Neural cell (in vitro differentiated cells): ENCODE data around the gene ARHGAP4. TPM values are rescaled to one million over a fixed set of nuclear protein-coding genes. Genes with fewer than 3 reads are reported as not detected.

Source experiments
- H2AFZ ChIP-seq: fragments of 200-600, 300-800 bp; sonication (generic), shearing (Covaris generic); 2 replicates; pipeline ENCODE4 v1.6.0; 2014; ENCODE audit warnings: low read depth, mild to moderate bottlenecking, antibody characterized with exemption, low read length, moderate library complexity
- H3F3A ChIP-seq: fragments of 200-600 bp; shearing (Covaris generic); 2 replicates; pipeline ENCODE4 v1.6.1; 2016; ENCODE audit warnings: mild to moderate bottlenecking, moderate library complexity, mixed read lengths, antibody characterized with exemption, low read length; ENCODE audit not compliant: insufficient read depth, poor library complexity, severe bottlenecking
- H3K27ac ChIP-seq: fragments of 200-600, 300-800 bp; sonication (generic), shearing (Covaris generic); 2 replicates; pipeline ENCODE4 v1.5.1; 2014; ENCODE audit warnings: mild to moderate bottlenecking, low read length, moderate library complexity
- H3K27me3 ChIP-seq: fragments of 300-800, 200-600 bp; sonication (generic), shearing (Covaris generic); 2 replicates; pipeline ENCODE4 v1.6.0; 2014; ENCODE audit warnings: mild to moderate bottlenecking, low read depth, low read length, moderate library complexity; ENCODE audit not compliant: insufficient read depth
- H3K36me3 ChIP-seq: fragments of 300-800, 200-600 bp; sonication (generic), shearing (Covaris generic); 2 replicates; pipeline ENCODE4 v1.5.1; 2014; ENCODE audit warnings: mild to moderate bottlenecking, antibody characterized with exemption, low read length, moderate library complexity; ENCODE audit not compliant: insufficient read depth
- H3K4me2 ChIP-seq: fragments of 300-800, 200-600 bp; sonication (generic), shearing (Covaris generic); 2 replicates; pipeline ENCODE4 v1.6.0; 2014; ENCODE audit warnings: mild to moderate bottlenecking, low read length
- H3K4me3 ChIP-seq: fragments of 300-800, 200-600 bp; sonication (generic), shearing (Covaris generic); 2 replicates; pipeline ENCODE4 v1.5.1; 2014; ENCODE audit warnings: mild to moderate bottlenecking, low read length, moderate library complexity
- H3K79me2 ChIP-seq: fragments of 200-600 bp; shearing (Covaris generic); replicated peaks from 2 replicates; pipeline ENCODE4 v1.6.0; 2014; ENCODE audit warnings: mild to moderate bottlenecking, low read length, moderate library complexity; ENCODE audit not compliant: insufficient read depth
- H3K9ac ChIP-seq: fragments of 300-800, 200-600 bp; sonication (generic), shearing (Covaris generic); 2 replicates; pipeline ENCODE4 v1.6.1; 2016; ENCODE audit warnings: mild to moderate bottlenecking, low read length, mixed read lengths
- H3K9me2 ChIP-seq: fragments of 200-600 bp; shearing (Covaris generic); 2 replicates; pipeline ENCODE4 v1.6.1; 2016; ENCODE audit warnings: mild to moderate bottlenecking, low read length, mixed read lengths; ENCODE audit not compliant: insufficient read depth
- H3K9me3 ChIP-seq: fragments of 200-600, 300-800 bp; sonication (generic), shearing (Covaris generic); 2 replicates; pipeline ENCODE4 v1.6.1; 2016; ENCODE audit warnings: mild to moderate bottlenecking, mixed run types, low read length, moderate library complexity, mixed read lengths
- H4K20me1 ChIP-seq: fragments of 200-600 bp; shearing (Covaris generic); 2 replicates; pipeline ENCODE4 v1.6.1; 2016; ENCODE audit warnings: mild to moderate bottlenecking, mixed run types; ENCODE audit not compliant: insufficient read depth
- EP300 ChIP-seq: fragments of 450-650 bp; conservative IDR thresholded peaks from 2 replicates; pipeline ENCODE4 v1.6.1; 2014; ENCODE audit warnings: antibody characterized with exemption, mild to moderate bottlenecking, moderate library complexity; ENCODE audit not compliant: poor library complexity, severe bottlenecking
- EZH2 ChIP-seq: fragments of 200-600, 300-800 bp; shearing (Covaris generic), sonication (generic); IDR thresholded peaks from 2 replicates; pipeline ENCODE4 v1.6.1; 2014; ENCODE audit warnings: antibody characterized with exemption, low read length, borderline replicate concordance, mild to moderate bottlenecking; ENCODE audit not compliant: insufficient read depth, poor library complexity, severe bottlenecking
- MXI1 ChIP-seq: fragments of 450-650 bp; conservative IDR thresholded peaks from 2 replicates; pipeline ENCODE4 v1.6.1; 2014; ENCODE audit warnings: antibody characterized with exemption, mild to moderate bottlenecking; ENCODE audit not compliant: poor library complexity, severe bottlenecking
- POLR2AphosphoS5 ChIP-seq: IDR thresholded peaks from 2 replicates; pipeline ENCODE4 v1.6.1; 2012
- RAD21 ChIP-seq: fragments of 450-650 bp; conservative IDR thresholded peaks from 2 replicates; pipeline ENCODE4 v1.6.1; 2014; ENCODE audit warnings: antibody characterized with exemption, mild to moderate bottlenecking, moderate library complexity
- SMC3 ChIP-seq: fragments of 450-650 bp; conservative IDR thresholded peaks from 2 replicates; pipeline ENCODE4 v1.6.1; 2014; ENCODE audit warnings: antibody characterized with exemption, mild to moderate bottlenecking, moderate library complexity; ENCODE audit not compliant: poor library complexity
- TAF1 ChIP-seq: IDR thresholded peaks from 2 replicates; pipeline ENCODE4 v1.6.1; 2012; ENCODE audit warnings: low read depth
- polyA plus RNA-seq: library from polyadenylated mRNA; depleted of rRNA; stranded (reverse); fragments of >200 nt; gene quantifications from 2 replicates; pipeline ENCODE4 v1.2.3, GENCODE V29; 2014
- TF ChIP-seq, protein P1 (sequence below): IDR thresholded peaks from 2 replicates; pipeline ENCODE4 v1.6.1; 2012; ENCODE audit warnings: borderline replicate concordance
- TF ChIP-seq, protein P2 (sequence below): fragments of 450-650 bp; IDR thresholded peaks from 2 replicates; pipeline ENCODE4 v1.5.1; 2014; ENCODE audit warnings: antibody characterized with exemption, mild to moderate bottlenecking, moderate library complexity; ENCODE audit not compliant: poor library complexity, severe bottlenecking

ARHGAP4 gene
- polyA plus RNA-seq, 1 donor from 2014 or later: 11.2 TPM

DNA sequence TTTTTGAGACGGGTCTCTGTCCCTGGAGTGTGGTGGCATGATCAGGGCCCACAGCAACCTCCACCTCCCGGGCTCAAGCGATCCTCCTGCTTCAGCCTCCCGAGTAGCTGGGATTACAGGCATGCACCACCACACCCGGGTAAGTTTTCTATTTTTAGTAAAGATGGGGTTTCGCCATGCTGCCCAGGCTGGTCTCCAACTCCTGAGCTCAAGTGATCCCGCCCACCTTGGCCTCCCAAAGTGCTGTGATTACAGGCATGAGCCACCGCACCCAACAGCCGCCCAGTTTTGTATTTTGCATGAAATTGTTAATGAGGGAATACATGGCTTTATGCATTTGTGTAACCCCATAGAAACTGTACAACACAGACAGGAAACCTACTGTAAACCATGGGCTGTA lies 2.8 kb upstream of the ARHGAP4 start:
- no peaks in the 10 kb centered on the region for H3F3A ChIP-seq
- no peak overlapping the region for H2AFZ ChIP-seq
- H3K9ac ChIP-seq: no peak overlapping the region
- no peaks in the 10 kb centered on the region for H3K9me3 ChIP-seq
- H3K4me3 ChIP-seq: peak overlapping the region; percentile 49
- no peaks in the 10 kb centered on the region for H3K9me2 ChIP-seq
- H3K36me3 ChIP-seq: no peaks in the 10 kb centered on the region
- no peaks in the 10 kb centered on the region for H3K79me2 ChIP-seq
- TF ChIP-seq POLR2AphosphoS5: no peak
- no peaks in the 10 kb centered on the region for H4K20me1 ChIP-seq
- H3K27ac ChIP-seq: peak overlapping the region; percentile 64
- H3K4me2 ChIP-seq: no peak overlapping the region
- no peaks in the 10 kb centered on the region for H3K27me3 ChIP-seq

DNA sequence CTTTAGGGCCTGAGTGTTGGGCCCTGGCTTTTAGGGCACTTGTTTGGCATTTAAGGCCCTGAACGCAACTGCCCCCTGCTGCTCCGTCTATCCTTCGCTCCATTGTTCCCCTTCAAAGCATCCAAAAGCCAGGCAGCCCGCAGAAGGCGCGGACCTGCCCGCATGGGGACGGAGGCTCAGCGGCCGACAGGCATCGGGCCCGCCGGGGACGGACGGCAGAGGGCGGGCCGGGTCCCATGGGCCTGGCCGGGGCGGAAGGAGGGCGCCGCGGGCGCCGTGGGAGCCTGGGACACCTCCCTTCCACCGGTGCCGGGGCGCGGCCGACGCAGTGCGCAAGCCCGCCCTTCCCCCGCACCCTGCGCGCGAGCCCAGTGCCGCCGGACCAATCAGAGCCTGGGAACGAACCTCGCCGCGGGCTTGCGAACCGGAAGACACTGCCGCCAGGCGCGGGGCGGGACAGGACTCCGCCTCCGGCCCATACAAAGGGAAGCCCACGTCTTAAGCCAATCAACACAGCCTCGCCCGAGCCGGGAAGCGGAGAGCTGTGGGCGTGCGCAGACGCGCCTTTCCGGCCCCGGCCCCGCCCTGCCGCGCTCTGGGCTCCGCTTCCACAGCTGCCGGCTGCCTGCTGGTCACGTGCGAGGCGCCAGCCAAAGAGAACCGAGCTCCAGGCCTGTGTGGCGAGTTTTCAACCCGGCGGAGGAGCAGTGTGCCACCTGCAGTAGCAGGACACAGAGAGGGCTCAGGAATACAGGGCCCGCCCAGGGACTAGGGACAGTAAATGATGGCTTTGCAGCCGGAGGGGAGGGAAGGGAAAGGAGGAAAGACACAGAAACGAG lies 2.1 kb upstream of the ARHGAP4 start:
- no peaks in the 10 kb centered on the region for H3K9me2 ChIP-seq
- peak overlapping the region; percentile 80 for H3K4me2 ChIP-seq
- H3K27me3 ChIP-seq: no peaks in the 10 kb centered on the region
- H2AFZ ChIP-seq: no peak overlapping the region
- H4K20me1 ChIP-seq: no peaks in the 10 kb centered on the region
- no peaks in the 10 kb centered on the region for H3K9me3 ChIP-seq
- H3F3A ChIP-seq: no peaks in the 10 kb centered on the region
- H3K4me3 ChIP-seq: peak overlapping the region; percentile 71
- H3K27ac ChIP-seq: peak overlapping the region; percentile 94
- TF ChIP-seq, protein P1, sequence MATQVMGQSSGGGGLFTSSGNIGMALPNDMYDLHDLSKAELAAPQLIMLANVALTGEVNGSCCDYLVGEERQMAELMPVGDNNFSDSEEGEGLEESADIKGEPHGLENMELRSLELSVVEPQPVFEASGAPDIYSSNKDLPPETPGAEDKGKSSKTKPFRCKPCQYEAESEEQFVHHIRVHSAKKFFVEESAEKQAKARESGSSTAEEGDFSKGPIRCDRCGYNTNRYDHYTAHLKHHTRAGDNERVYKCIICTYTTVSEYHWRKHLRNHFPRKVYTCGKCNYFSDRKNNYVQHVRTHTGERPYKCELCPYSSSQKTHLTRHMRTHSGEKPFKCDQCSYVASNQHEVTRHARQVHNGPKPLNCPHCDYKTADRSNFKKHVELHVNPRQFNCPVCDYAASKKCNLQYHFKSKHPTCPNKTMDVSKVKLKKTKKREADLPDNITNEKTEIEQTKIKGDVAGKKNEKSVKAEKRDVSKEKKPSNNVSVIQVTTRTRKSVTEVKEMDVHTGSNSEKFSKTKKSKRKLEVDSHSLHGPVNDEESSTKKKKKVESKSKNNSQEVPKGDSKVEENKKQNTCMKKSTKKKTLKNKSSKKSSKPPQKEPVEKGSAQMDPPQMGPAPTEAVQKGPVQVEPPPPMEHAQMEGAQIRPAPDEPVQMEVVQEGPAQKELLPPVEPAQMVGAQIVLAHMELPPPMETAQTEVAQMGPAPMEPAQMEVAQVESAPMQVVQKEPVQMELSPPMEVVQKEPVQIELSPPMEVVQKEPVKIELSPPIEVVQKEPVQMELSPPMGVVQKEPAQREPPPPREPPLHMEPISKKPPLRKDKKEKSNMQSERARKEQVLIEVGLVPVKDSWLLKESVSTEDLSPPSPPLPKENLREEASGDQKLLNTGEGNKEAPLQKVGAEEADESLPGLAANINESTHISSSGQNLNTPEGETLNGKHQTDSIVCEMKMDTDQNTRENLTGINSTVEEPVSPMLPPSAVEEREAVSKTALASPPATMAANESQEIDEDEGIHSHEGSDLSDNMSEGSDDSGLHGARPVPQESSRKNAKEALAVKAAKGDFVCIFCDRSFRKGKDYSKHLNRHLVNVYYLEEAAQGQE: peak; percentile 40
- TF ChIP-seq EZH2: no peak
- TF ChIP-seq RAD21: peak; percentile 42
- TF ChIP-seq, protein P2, sequence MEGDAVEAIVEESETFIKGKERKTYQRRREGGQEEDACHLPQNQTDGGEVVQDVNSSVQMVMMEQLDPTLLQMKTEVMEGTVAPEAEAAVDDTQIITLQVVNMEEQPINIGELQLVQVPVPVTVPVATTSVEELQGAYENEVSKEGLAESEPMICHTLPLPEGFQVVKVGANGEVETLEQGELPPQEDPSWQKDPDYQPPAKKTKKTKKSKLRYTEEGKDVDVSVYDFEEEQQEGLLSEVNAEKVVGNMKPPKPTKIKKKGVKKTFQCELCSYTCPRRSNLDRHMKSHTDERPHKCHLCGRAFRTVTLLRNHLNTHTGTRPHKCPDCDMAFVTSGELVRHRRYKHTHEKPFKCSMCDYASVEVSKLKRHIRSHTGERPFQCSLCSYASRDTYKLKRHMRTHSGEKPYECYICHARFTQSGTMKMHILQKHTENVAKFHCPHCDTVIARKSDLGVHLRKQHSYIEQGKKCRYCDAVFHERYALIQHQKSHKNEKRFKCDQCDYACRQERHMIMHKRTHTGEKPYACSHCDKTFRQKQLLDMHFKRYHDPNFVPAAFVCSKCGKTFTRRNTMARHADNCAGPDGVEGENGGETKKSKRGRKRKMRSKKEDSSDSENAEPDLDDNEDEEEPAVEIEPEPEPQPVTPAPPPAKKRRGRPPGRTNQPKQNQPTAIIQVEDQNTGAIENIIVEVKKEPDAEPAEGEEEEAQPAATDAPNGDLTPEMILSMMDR: peak; percentile 26
- peak; percentile 64 for TF ChIP-seq POLR2AphosphoS5
- peak; percentile 70 for TF ChIP-seq MXI1
- TF ChIP-seq EP300: peak; percentile 40
- TF ChIP-seq SMC3: peak; percentile 63
- TF ChIP-seq TAF1: peak; percentile 31
- no peaks in the 10 kb centered on the region for H3K36me3 ChIP-seq
- H3K9ac ChIP-seq: peak overlapping the region; percentile 92
- H3K79me2 ChIP-seq: no peaks in the 10 kb centered on the region
